SIG-M5 treated with dmso at 0.1 percent for 504 hours (cell line): ENCODE measurements around the gene OR4C15.

Experiments used
- DNase-seq: peaks from one replicate; lab custom pipeline; 2025; ENCODE audit not compliant: unreplicated experiment; lab: John Stamatoyannopoulos, UW

OR4C15 gene

DNA sequence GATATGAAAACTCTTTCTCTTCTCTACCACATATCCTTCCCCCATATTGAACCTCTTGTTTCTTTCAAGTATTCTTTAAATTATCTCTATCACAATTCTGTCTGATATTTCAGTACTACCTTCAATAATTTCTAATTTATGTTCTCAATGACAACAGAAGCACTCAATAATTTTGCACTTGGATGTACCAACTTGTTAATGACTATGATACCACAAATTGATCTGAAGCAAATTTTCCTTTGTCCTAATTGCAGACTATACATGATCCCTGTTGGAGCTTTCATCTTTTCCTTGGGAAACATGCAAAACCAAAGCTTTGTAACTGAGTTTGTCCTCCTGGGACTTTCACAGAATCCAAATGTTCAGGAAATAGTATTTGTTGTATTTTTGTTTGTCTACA, at the start of gene OR4C15:
Gene OR4C15, plus strand, starts transcription at position 301 of the 400 bp plus-strand sequence. Its CDS starts 0 bp downstream, at position 301.
- DNase-seq, result no peak

GRCh38 chr11:55571828-55572227, 17.6 kb downstream of the OR4C15 start, which contains the start of gene OR4C16:
TSS of gene OR4C16 (plus strand) at chr11:55572128. CDS start at chr11:55572128, 0 bp downstream.
- no peak for DNase-seq

- no peak for DNase-seq
Observed at GRCh38 chr11:55572548-55572947, 18.3 kb downstream of the OR4C15 start.
